ENCODE data around the gene CCDC142. TPM values are rescaled to one million over a fixed set of nuclear protein-coding genes. Genes with fewer than 3 reads are reported as not detected.

The CCDC142 gene
- total RNA-seq, 3 donors from 2014 or later, result 10.6 to 38.0 (median 27.1) TPM

DNA sequence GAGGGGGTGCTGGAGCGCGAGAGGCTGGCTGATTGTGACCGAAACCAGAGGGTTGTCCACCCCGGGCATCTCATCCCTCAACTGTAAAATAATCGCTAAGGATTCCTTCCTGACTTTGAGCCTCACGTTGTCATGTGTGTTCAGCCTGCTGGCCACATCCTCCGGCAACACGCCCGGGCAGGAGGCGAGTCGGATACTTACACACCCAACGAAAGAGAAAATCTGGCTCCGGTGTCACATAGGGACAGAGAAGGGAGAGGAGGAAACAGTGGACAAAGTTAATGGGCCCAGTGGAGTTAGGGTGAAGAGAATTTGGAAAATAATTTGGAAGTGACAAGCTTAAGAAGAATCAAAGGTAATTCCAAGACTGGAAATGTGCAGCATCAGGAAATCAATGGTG, 33.9 kb upstream of the CCDC142 start:
- DNase-seq (ENCODE audit: low spot score in 2 of 2), result no peak
- Histone ChIP-seq H3K36me3 (no peaks in the 10 kb centered on the region), H3K4me1 (no peaks in the 10 kb centered on the region), H3K4me3 (peak overlapping the region; percentile 21 to 68 (median 40)), H3K27me3 (peaks cover 17 to 86% of the 10 kb centered on the region in 2 donors), H3K9me3 (no peaks in the 10 kb centered on the region), H3K27ac (no peak overlapping the region)
- intact Hi-C loops (cut with DNase I; ENCODE audit: low total_unique reads), result no loop called here
- TF ChIP-seq POLR2AphosphoS5 (IDR thresholded peaks at IDR 0.05) (no peak), POLR2A (IDR thresholded peaks at IDR 0.05) (no peak)
- TF ChIP-seq, protein P1, sequence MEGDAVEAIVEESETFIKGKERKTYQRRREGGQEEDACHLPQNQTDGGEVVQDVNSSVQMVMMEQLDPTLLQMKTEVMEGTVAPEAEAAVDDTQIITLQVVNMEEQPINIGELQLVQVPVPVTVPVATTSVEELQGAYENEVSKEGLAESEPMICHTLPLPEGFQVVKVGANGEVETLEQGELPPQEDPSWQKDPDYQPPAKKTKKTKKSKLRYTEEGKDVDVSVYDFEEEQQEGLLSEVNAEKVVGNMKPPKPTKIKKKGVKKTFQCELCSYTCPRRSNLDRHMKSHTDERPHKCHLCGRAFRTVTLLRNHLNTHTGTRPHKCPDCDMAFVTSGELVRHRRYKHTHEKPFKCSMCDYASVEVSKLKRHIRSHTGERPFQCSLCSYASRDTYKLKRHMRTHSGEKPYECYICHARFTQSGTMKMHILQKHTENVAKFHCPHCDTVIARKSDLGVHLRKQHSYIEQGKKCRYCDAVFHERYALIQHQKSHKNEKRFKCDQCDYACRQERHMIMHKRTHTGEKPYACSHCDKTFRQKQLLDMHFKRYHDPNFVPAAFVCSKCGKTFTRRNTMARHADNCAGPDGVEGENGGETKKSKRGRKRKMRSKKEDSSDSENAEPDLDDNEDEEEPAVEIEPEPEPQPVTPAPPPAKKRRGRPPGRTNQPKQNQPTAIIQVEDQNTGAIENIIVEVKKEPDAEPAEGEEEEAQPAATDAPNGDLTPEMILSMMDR (IDR thresholded peaks at IDR 0.05), result no peak

DNA sequence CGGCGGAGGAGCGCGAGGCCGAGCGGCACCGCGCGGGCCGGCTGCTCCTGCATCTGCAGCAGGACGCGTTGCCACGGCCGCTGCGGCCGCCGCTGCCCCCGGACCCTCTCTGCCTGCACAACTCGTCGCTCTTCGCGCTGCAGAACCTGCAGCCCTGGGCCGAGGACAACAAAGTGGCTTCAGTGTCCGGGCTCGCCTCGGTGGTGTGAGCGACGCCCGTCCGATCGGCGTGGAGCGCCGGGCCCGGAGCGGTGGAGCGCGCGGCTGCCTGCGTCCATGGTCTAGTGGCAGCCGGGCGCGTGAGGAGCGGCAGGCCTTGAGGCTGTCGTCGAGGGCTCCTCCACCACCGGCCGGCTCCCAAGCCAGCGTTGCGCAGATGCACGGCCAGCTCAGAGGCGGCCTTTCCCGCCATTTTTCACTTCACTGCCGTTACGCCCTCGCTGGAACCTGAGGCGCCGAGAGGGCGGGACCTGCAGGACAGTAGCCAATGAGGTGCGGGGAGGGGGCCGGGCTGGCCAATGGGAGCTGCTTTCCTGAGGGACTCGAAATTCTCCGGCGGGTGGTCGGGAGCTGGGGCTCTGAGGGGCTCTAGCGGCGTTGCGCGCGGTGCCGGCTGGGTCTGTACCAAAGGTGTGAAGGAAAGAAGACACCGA, 33.3 kb upstream of the CCDC142 start:
- H3K9me3 ChIP-seq, result no peaks in the 10 kb centered on the region
- H3K27me3 ChIP-seq, result peaks cover 17 to 86% of the 10 kb centered on the region in 2 donors

GRCh38 chr2:74515271-74515980, 32.6 kb upstream of the CCDC142 start:
- TF ChIP-seq POLR2A (IDR thresholded peaks at IDR 0.05), result no peak
- TF ChIP-seq, protein P1 (IDR thresholded peaks at IDR 0.05), result no peak
- no peak for TF ChIP-seq POLR2AphosphoS5 (IDR thresholded peaks at IDR 0.05)
- DNase-seq (ENCODE audit: low spot score in 2 of 2), result no peak
- Histone ChIP-seq H3K4me3 (peak overlapping the region; percentile 21 to 68 (median 40)), H3K36me3 (no peaks in the 10 kb centered on the region), H3K4me1 (no peaks in the 10 kb centered on the region), H3K27ac (no peak overlapping the region), H3K9me3 (no peaks in the 10 kb centered on the region), H3K27me3 (peaks cover 17 to 82% of the 10 kb centered on the region in 2 donors)
- intact Hi-C loops (cut with DNase I; ENCODE audit: low total_unique reads), result no loop called here

More for the DNA sequence above, 33.3 kb upstream of the CCDC142 start:
- Histone ChIP-seq H3K27ac (no peak overlapping the region), H3K4me3 (peak overlapping the region; percentile 21 to 68 (median 40)), H3K36me3 (no peaks in the 10 kb centered on the region), H3K4me1 (no peaks in the 10 kb centered on the region)
- peak in 1 of 2 donors; percentile 52 for DNase-seq (ENCODE audit: low spot score in 2 of 2)
- intact Hi-C loops (cut with DNase I; ENCODE audit: low total_unique reads), result no loop called here
- TF ChIP-seq, protein P1 (IDR thresholded peaks at IDR 0.05), result no peak
- TF ChIP-seq POLR2A (IDR thresholded peaks at IDR 0.05), result no peak
- no peak for TF ChIP-seq POLR2AphosphoS5 (IDR thresholded peaks at IDR 0.05)

DNA sequence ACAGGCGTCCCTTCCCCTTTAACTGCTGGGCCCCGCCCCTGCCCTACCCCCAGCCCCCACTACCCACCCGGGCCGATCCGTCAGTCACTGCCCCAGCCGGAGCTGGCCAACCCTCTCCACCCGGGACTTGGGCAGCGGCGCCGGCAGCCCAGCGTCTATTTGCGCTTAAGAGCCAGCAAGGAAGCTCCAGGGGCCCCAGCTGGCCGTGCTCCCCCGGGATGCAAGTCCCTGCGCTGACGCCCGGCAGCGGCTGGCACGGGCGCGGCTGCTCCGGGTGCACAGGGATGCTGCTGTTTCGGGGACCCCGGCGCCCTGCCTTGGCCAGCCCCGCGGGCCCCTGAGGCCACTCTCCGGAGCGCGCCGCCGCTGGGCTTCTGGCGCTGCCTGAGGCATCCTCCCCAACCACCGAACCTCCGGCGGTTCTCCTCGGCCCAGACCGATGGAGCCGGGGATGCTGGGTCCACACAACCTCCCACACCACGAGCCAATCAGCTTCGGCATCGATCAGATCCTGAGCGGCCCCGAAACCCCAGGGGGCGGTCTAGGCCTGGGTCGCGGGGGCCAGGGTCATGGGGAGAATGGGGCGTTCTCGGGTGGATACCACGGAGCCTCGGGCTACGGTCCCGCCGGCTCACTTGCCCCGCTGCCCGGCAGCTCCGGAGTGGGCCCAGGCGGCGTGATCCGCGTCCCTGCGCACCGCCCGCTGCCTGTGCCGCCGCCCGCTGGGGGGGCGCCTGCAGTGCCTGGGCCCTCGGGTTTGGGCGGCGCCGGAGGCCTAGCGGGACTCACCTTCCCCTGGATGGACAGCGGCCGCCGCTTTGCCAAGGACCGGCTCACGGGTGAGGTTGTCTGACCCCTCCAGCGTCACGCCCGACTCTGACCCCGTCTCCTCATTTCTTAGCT, 31.8 kb upstream of the CCDC142 start, which contains the start of gene TLX2:
Gene TLX2 (plus strand): TSS at position 83 of the 903 bp plus-strand sequence. CDS start 357 bp downstream, at position 440.
- H3K27ac ChIP-seq, result no peak within 1 kb of the TSS
- H3K27me3 ChIP-seq, result peaks cover 17 to 78% of the 10 kb centered on the region in 2 donors
- no peaks in the 10 kb centered on the region for H3K4me1 ChIP-seq
- no peak for DNase-seq (ENCODE audit: low spot score in 2 of 2)
- H3K4me3 ChIP-seq, result peak within 1 kb of the TSS in 1 of 3 donors; percentile 68
- H3K9me3 ChIP-seq, result no peaks in the 10 kb centered on the region
- intact Hi-C loops (cut with DNase I; ENCODE audit: low total_unique reads), result no loop called here
- no peaks in the 10 kb centered on the region for H3K36me3 ChIP-seq
- TF ChIP-seq, protein P1 (IDR thresholded peaks at IDR 0.05), result no peak
- TF ChIP-seq POLR2AphosphoS5 (IDR thresholded peaks at IDR 0.05) (no peak), POLR2A (IDR thresholded peaks at IDR 0.05) (no peak)
